ENCODE results near the gene NBEAL2. TPM values are rescaled to one million over a fixed set of nuclear protein-coding genes. Genes with fewer than 3 reads are reported as not detected.

NBEAL2 gene
- total and polyA plus RNA-seq, 2 of the 8 experiments (the other 6 are each of a cell fraction or from before 2014, with no cell fraction given), result 27.3 to 46.9 TPM

DNA sequence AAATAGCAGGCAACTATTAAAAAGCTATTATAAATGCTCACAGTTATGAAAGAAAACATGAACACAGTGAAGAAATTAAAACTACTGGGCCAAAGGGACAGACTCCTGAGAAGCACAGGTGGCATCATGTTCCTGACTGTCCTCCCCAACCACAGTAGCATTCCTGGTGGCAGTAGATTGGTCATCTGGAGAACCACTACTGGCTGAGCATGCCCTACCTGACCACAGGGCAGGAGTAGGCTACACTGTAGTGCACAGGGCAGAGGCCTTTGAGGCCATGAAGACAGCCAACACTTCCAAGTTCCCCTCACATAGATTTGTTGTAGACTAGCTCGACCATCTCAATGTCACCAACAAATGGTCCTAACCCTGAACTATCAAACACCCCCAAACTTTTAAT lies 49.2 kb downstream of the NBEAL2 start:
- H4K91ac ChIP-seq (replicated peaks; ENCODE audit: insufficient read length, low read length), result no peak overlapping the region
- TF ChIP-seq GTF2F1 (IDR thresholded peaks at IDR 0.05; ENCODE audit: borderline replicate concordance, low read depth, low read length) (no peak), KDM1A (IDR thresholded peaks at IDR 0.05; ENCODE audit: borderline replicate concordance, low read length) (no peak), SP2 (IDR thresholded peaks at IDR 0.05; ENCODE audit: low read length) (no peak), CBX5 (IDR thresholded peaks at IDR 0.05; ENCODE audit: low read depth, low read length) (no peak), CHD1 (IDR thresholded peaks at IDR 0.05; ENCODE audit: low read depth, low read length) (no peak)
- TF ChIP-seq, protein P1, sequence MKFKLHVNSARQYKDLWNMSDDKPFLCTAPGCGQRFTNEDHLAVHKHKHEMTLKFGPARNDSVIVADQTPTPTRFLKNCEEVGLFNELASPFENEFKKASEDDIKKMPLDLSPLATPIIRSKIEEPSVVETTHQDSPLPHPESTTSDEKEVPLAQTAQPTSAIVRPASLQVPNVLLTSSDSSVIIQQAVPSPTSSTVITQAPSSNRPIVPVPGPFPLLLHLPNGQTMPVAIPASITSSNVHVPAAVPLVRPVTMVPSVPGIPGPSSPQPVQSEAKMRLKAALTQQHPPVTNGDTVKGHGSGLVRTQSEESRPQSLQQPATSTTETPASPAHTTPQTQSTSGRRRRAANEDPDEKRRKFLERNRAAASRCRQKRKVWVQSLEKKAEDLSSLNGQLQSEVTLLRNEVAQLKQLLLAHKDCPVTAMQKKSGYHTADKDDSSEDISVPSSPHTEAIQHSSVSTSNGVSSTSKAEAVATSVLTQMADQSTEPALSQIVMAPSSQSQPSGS (IDR thresholded peaks at IDR 0.05; ENCODE audit: low read length), result no peak
- TF ChIP-seq, protein P2, sequence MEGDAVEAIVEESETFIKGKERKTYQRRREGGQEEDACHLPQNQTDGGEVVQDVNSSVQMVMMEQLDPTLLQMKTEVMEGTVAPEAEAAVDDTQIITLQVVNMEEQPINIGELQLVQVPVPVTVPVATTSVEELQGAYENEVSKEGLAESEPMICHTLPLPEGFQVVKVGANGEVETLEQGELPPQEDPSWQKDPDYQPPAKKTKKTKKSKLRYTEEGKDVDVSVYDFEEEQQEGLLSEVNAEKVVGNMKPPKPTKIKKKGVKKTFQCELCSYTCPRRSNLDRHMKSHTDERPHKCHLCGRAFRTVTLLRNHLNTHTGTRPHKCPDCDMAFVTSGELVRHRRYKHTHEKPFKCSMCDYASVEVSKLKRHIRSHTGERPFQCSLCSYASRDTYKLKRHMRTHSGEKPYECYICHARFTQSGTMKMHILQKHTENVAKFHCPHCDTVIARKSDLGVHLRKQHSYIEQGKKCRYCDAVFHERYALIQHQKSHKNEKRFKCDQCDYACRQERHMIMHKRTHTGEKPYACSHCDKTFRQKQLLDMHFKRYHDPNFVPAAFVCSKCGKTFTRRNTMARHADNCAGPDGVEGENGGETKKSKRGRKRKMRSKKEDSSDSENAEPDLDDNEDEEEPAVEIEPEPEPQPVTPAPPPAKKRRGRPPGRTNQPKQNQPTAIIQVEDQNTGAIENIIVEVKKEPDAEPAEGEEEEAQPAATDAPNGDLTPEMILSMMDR (IDR thresholded peaks at IDR 0.05; ENCODE audit: control extremely low read depth in 1 of 3, insufficient read depth in 1 of 3, low read depth in 1 of 3, low read length in 3 of 3), result no peak
- TF ChIP-seq, protein P3, sequence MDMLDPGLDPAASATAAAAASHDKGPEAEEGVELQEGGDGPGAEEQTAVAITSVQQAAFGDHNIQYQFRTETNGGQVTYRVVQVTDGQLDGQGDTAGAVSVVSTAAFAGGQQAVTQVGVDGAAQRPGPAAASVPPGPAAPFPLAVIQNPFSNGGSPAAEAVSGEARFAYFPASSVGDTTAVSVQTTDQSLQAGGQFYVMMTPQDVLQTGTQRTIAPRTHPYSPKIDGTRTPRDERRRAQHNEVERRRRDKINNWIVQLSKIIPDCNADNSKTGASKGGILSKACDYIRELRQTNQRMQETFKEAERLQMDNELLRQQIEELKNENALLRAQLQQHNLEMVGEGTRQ (IDR thresholded peaks at IDR 0.05; ENCODE audit: low read length), result no peak

More for the DNA sequence above, 49.2 kb downstream of the NBEAL2 start:
- no peak overlapping the region for H2AK5ac ChIP-seq (ENCODE audit: low read depth, low read length)
- no peak overlapping the region for H2BK20ac ChIP-seq (ENCODE audit: low read length)
- H3K9me3 ChIP-seq (ENCODE audit: insufficient read depth in 2 of 2, low read depth in 1 of 2, low read length in 1 of 2), result no peaks in the 10 kb centered on the region
- no peak overlapping the region for H4K5ac ChIP-seq (ENCODE audit: insufficient read length, low read depth, low read length)
- peaks cover 0 to 6% (median 0%) of the 10 kb centered on the region in 4 experiments; a peak in 1 of 8 replicates for H3K36me3 ChIP-seq (ENCODE audit: control insufficient read depth in 2 of 4, insufficient read depth in 4 of 4, low read length in 3 of 4)
- no peak overlapping the region for H3K4me3 ChIP-seq (ENCODE audit: extremely low read depth in 1 of 4, insufficient read depth in 2 of 4, low read depth in 3 of 4, low read length in 4 of 4)
- H2BK5ac ChIP-seq (ENCODE audit: low read depth, low read length), result no peak overlapping the region
- no peak for DNase-seq (ENCODE audit: low read depth in 1 of 2, low spot score in 2 of 2)
- H4K8ac ChIP-seq (ENCODE audit: extremely low read depth, insufficient read depth, low read length), result no peak overlapping the region; the same call in 1 of the 2 replicates
- no peak overlapping the region for H3K23ac ChIP-seq (ENCODE audit: insufficient read length)
- H2AFZ ChIP-seq (ENCODE audit: low read length), result no peak overlapping the region
- no peak overlapping the region for H3K9ac ChIP-seq (replicated peaks in 1 of 4; ENCODE audit: extremely low read depth in 1 of 4, low read depth in 3 of 4, low read length in 3 of 4)
- 86% methylated on average over 1 of the region's 1 CpG; no CpG with 5 or more reads in 1 of the 2 experiments for WGBS, 2 experiments (ENCODE audit: extremely low coverage in 1 of 2, insufficient coverage in 1 of 2, insufficient read length in 1 of 2, insufficient replicate concordance in 2 of 2, low coverage in 1 of 2, low lambda C conversion rate in 2 of 2, missing lambda C conversion rate in 1 of 2)
- H3K4me2 ChIP-seq (ENCODE audit: insufficient read depth in 1 of 2, low read depth in 2 of 2, low read length in 2 of 2), result no peak overlapping the region
- no peak overlapping the region for H3K27ac ChIP-seq (ENCODE audit: low read depth, low read length)
- no peaks in the 10 kb centered on the region for H3K27me3 ChIP-seq (replicated peaks in 1 of 4; ENCODE audit: control insufficient read depth in 3 of 4, extremely low read depth in 1 of 4, insufficient read depth in 3 of 4, low read length in 3 of 4)
- H3K18ac ChIP-seq (ENCODE audit: extremely low read depth, low read length), result no peak overlapping the region
- ChIA-PET CTCF (ENCODE audit: partially characterized antibody) (interaction anchor here (1.4 kb wide), 1 partner anchor 31 kb away, joined by 4 read pairs; no protein-coding TSS in a partner anchor), POLR2A (ENCODE audit: partially characterized antibody) (interaction anchor here (0.5 to 0.6 kb wide), 2 partner anchors 8 to 116 kb away, joined by 3 read pairs; no protein-coding TSS in a partner anchor)
- H3K79me1 ChIP-seq (ENCODE audit: low read depth, low read length), result no peaks in the 10 kb centered on the region
- no peak for FAIRE-seq
- no peak overlapping the region for H2BK120ac ChIP-seq (replicated peaks; ENCODE audit: low read depth, low read length)
- peaks cover 0 to 2% (median under 1%) of the 10 kb centered on the region in 4 experiments; a peak in 2 of 7 replicates for H3K4me1 ChIP-seq (replicated peaks in 1 of 4; ENCODE audit: control insufficient read depth in 3 of 4, insufficient read depth in 4 of 4, low read length in 3 of 4)
- H4K20me1 ChIP-seq (replicated peaks in 1 of 2; ENCODE audit: control insufficient read depth in 1 of 2, insufficient read depth in 2 of 2, low read length in 2 of 2), result no peaks in the 10 kb centered on the region
- no peak overlapping the region for H3K14ac ChIP-seq (ENCODE audit: insufficient read length)
- H3K56ac ChIP-seq (replicated peaks; ENCODE audit: insufficient read length, low read depth, low read length), result no peak overlapping the region
- no peak overlapping the region for H2BK12ac ChIP-seq (ENCODE audit: low read depth, low read length)
- no peaks in the 10 kb centered on the region; the same call in 1 of the 2 replicates for H3K23me2 ChIP-seq (ENCODE audit: low read depth, low read length)
- H2BK15ac ChIP-seq (ENCODE audit: low read length), result no peak overlapping the region
- no peak overlapping the region for H3K4ac ChIP-seq (replicated peaks; ENCODE audit: insufficient read length, low read depth, low read length)
- H3K79me2 ChIP-seq (ENCODE audit: control insufficient read depth in 1 of 2, insufficient read depth in 2 of 2, low read length in 2 of 2), result peaks cover 0 to 8% of the 10 kb centered on the region in 2 experiments; a peak in 2 of 4 replicates
